ENCODE measurements around the gene PRKRA.

DNA sequence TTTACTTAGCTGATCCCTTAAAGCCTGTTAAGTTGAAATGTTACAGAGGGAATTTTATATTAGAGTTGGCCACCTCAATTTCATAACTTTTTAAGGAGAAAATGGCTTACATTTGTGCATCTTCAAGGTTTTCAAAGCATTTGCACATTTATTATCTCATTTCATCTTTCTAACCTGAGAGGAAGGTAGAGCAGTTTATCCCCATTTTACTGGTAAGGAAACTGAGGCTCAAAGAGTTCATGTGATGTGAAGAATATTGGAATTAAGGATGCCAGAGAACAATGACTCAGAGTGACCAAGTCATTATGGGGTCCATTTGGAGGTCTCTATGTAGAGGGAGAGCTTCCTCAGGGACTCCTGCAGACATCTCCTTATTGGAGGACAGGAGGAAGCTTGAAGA, 35.0 kb downstream of the PRKRA start:
- TF ChIP-seq CTCF (IDR thresholded peaks at IDR 0.05) (no peak), EP300 (IDR thresholded peaks at IDR 0.05) (no peak), POLR2A (IDR thresholded peaks at IDR 0.05) (no peak)
